ENCODE measurements around the gene OTOG.

OTOG gene

GRCh38 chr11:17563961-17564686, 17.1 kb downstream of the OTOG start:
- no peak for DNase-seq

- no peak for DNase-seq
Observed at GRCh38 chr11:17564687-17565042, 17.6 kb downstream of the OTOG start.

- no peak for DNase-seq
Observed at GRCh38 chr11:17568944-17569343, 21.9 kb downstream of the OTOG start.

GRCh38 chr11:17570034-17570433, 23.0 kb downstream of the OTOG start:
- DNase-seq = no peak

- DNase-seq = no peak
Observed at GRCh38 chr11:17571431-17572358, 24.6 kb downstream of the OTOG start.

GRCh38 chr11:17572359-17572690, 25.3 kb downstream of the OTOG start:
- DNase-seq = no peak

- DNase-seq = no peak
Observed at GRCh38 chr11:17572791-17573460, 25.9 kb downstream of the OTOG start.

- no peak for DNase-seq
Observed at GRCh38 chr11:17573526-17573925, 26.5 kb downstream of the OTOG start.

GRCh38 chr11:17574141-17575091, 27.4 kb downstream of the OTOG start:
- DNase-seq = no peak

- no peak for DNase-seq
Observed at GRCh38 chr11:17575431-17576425, 28.7 kb downstream of the OTOG start.

- no peak for DNase-seq
Observed at GRCh38 chr11:17578296-17578695, 31.2 kb downstream of the OTOG start.

- DNase-seq = no peak
Observed at GRCh38 chr11:17578958-17579357, 31.9 kb downstream of the OTOG start.

GRCh38 chr11:17579451-17579850, 32.4 kb downstream of the OTOG start:
- no peak for DNase-seq

- no peak for DNase-seq
Observed at GRCh38 chr11:17580271-17580670, 33.2 kb downstream of the OTOG start.

GRCh38 chr11:17581036-17581731, 34.1 kb downstream of the OTOG start:
- DNase-seq = no peak

- DNase-seq = no peak
Observed at GRCh38 chr11:17581732-17582053, 34.6 kb downstream of the OTOG start.

GRCh38 chr11:17585911-17586695, 39.0 kb downstream of the OTOG start:
- DNase-seq = no peak

GRCh38 chr11:17588166-17588565, 41.1 kb downstream of the OTOG start:
- DNase-seq = no peak

GRCh38 chr11:17588721-17589120, 41.7 kb downstream of the OTOG start:
- DNase-seq = no peak

GRCh38 chr11:17590463-17590862, 43.4 kb downstream of the OTOG start:
- DNase-seq = no peak
